IMR-90 (cell line): Measurements from ENCODE around the gene APOL2.

ENCODE experiments used
- CTCF ChIP-seq: conservative IDR thresholded peaks from 2 replicates; pipeline ENCODE4 v1.5.1; 2012; ENCODE audit warnings: mild to moderate bottlenecking, low read depth, low read length, improper control_type of control experiment
- MXI1 ChIP-seq: IDR thresholded peaks from 2 replicates; pipeline ENCODE4 v1.6.1; 2012; ENCODE audit warnings: low read depth, mild to moderate bottlenecking, low read length, moderate library complexity, borderline replicate concordance

DNA sequence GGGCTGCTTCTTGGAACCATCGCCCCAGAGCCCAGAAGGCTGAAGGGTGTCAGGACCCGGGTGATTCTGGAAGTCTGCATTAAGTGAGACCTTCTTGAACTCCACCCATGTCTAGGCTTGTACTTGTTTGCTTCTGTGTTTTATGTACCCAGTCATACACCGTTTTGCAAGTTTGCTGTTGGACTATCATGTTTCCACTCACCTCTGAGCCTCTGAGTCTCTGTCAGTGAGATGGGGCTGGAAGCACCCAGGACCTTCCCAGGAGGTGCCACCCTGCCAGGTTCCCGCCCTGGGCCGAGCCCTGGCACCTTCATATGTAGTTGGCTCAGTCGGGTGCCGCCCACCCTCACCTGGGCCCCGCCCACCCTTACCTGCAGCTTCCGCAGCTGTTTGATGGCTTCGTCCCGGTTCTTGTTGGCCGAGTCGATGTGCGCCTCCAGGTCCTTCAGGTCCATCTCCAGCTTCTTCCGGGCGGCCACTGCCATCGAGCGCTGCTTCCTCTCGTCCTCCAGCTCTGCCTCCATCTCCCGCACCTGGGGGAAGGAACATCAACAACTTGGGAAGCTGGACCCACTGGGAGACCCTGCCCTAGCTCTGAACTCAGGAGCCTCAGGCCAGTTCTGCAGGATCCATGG, 48.7 kb upstream of the APOL2 start:
- TF ChIP-seq CTCF, result no peak
- TF ChIP-seq MXI1, result no peak
